Measurements from ENCODE around the gene EIF4E. TPM values are rescaled to one million over a fixed set of nuclear protein-coding genes. Genes with fewer than 3 reads are reported as not detected.
"Not testable (repeated sequence)": the region's sequence is repeated elsewhere in the genome, so short reads cannot be mapped to it uniquely, and the experiment has no call there.

Gene EIF4E
- total and polyA plus RNA-seq, 2 of the 4 experiments (the other 2 are of a cell fraction), result 80.4 to 113 TPM

DNA sequence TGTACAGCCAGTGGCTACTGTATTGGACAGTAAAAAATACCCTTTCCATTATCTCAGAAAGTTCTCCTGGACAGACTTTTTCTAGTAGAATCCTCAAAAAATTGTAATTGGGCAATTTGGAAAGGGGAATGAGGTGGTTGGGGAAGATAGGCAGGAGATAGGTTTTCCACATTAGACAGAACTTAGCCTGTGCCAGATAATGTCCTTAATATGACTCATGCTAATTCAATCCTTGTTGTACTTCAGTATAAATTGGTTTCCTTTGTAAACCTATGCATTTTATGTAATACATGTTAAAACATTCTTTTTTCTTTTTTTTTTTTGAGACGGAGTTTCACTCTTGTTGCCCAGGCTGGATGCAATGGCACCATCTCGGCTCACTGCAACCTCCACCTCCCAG lies 8.9 kb downstream of the EIF4E start:
- no peak overlapping the region for H2BK20ac ChIP-seq (ENCODE audit: low read depth, low read length)
- no peak overlapping the region for H4K91ac ChIP-seq (ENCODE audit: insufficient read depth, low read depth, low read length)
- no peak overlapping the region for H3K18ac ChIP-seq (ENCODE audit: low read depth, low read length)
- no peaks in the 10 kb centered on the region for H3K9me3 ChIP-seq (ENCODE audit: control insufficient read depth, insufficient read depth, low read length)
- peaks cover 0 to 29% of the 10 kb centered on the region in 2 experiments; a peak in 2 of 4 replicates for H3K79me1 ChIP-seq (ENCODE audit: low read depth in 1 of 2, low read length in 2 of 2)
- peaks cover 41% of the 10 kb centered on the region for H4K20me1 ChIP-seq (ENCODE audit: insufficient read depth, low read length)
- in situ Hi-C loops (cut with MboI; ENCODE audit: low sequenced_read_pairs), result no loop called here
- H3K27ac ChIP-seq (ENCODE audit: insufficient read depth, low read length), result peak overlapping the region; percentile 1; the same call in 1 of the 2 replicates
- CTCF ChIA-PET, result no interaction called here
- peak; percentile 79 for DNase-seq
- no peak overlapping the region for H4K8ac ChIP-seq (ENCODE audit: low read depth in 2 of 2, low read length in 2 of 2)
- peaks cover 7% of the 10 kb centered on the region for H3K4me1 ChIP-seq (ENCODE audit: control insufficient read depth, insufficient read depth, low read length)
- no peak overlapping the region for H2BK15ac ChIP-seq (ENCODE audit: low read depth, low read length)
- no peak overlapping the region for H4K5ac ChIP-seq (ENCODE audit: low read depth, low read length)
- no peak overlapping the region for H3K4ac ChIP-seq (ENCODE audit: low read depth, low read length)
- no peak overlapping the region for H3K23ac ChIP-seq (ENCODE audit: low read depth, low read length)
- no peaks in the 10 kb centered on the region for H3K27me3 ChIP-seq (ENCODE audit: control insufficient read depth, insufficient read depth, low read length)
- TF ChIP-seq MAFK (IDR thresholded peaks at IDR 0.05; ENCODE audit: low read depth, low read length), result no peak
- TF ChIP-seq FOS (IDR thresholded peaks at IDR 0.05; ENCODE audit: low read depth, low read length), result 0 out of 2 replicates have a peak, but pooled peaks have one; percentile 44
- intact Hi-C loops (cut with micrococcal nuclease), result loop anchor here (10.0 kb wide), 1 partner anchor 775 kb away; the partner anchor contains the start of gene STPG2
- ATAC-seq (ENCODE audit: low read depth), result peak; percentile 80
- H3K4me2 ChIP-seq (ENCODE audit: low read depth, low read length), result no peak overlapping the region
- no peak overlapping the region for H2BK5ac ChIP-seq (ENCODE audit: low read depth, low read length, poor library complexity, severe bottlenecking)
- H2BK120ac ChIP-seq (ENCODE audit: low read depth, low read length), result no peak overlapping the region
- H2AK9ac ChIP-seq (replicated peaks; ENCODE audit: low read depth, low read length, poor library complexity), result no peak overlapping the region
- dilution Hi-C loops (cut with HindIII; ENCODE audit: low sequenced_read_pairs, unreplicated experiment), result no loop called here
- peaks cover 5% of the 10 kb centered on the region for H3K9me1 ChIP-seq (ENCODE audit: insufficient read depth, low read length)
- no peak overlapping the region for H3K14ac ChIP-seq (replicated peaks; ENCODE audit: low read depth, low read length)
- H3K4me3 ChIP-seq (ENCODE audit: insufficient read depth, low read depth, low read length), result no peak overlapping the region
- BruUV-seq (replicated peaks), result no TSS peak
- peaks cover 3% of the 10 kb centered on the region for H3K36me3 ChIP-seq (ENCODE audit: control insufficient read depth, insufficient read depth, low read length)
- POLR2A ChIA-PET (ENCODE audit: unreplicated experiment), result no interaction called here
- H3K9ac ChIP-seq (ENCODE audit: low read depth, low read length), result no peak overlapping the region
- H3K56ac ChIP-seq (ENCODE audit: extremely low read depth, insufficient read depth, low read length), result no peak overlapping the region
- no CpG with 5 or more reads among the region's 2 CpGs for whole genome bisulfite sequencing, 2 experiments (ENCODE audit: extremely low coverage in 2 of 2, insufficient read length in 1 of 2)
- no peak overlapping the region for H2AK5ac ChIP-seq (ENCODE audit: low read depth, low read length)
- no peak overlapping the region for H2AFZ ChIP-seq (replicated peaks; ENCODE audit: low read length, poor library complexity)

- H3K9me1 ChIP-seq (ENCODE audit: insufficient read depth, low read length); H2AFZ ChIP-seq (replicated peaks; ENCODE audit: low read length, poor library complexity); H3K27me3 ChIP-seq (ENCODE audit: control insufficient read depth, insufficient read depth, low read length); H3K18ac ChIP-seq (ENCODE audit: low read depth, low read length); H2AK9ac ChIP-seq (replicated peaks; ENCODE audit: low read depth, low read length, poor library complexity); H3K27ac ChIP-seq (ENCODE audit: insufficient read depth, low read length); BruUV-seq (replicated peaks); H3K4me3 ChIP-seq (ENCODE audit: insufficient read depth, low read depth, low read length); H2BK120ac ChIP-seq (ENCODE audit: low read depth, low read length); intact Hi-C loops (cut with micrococcal nuclease); H3K23ac ChIP-seq (ENCODE audit: low read depth, low read length); H2AK5ac ChIP-seq (ENCODE audit: low read depth, low read length); H2BK15ac ChIP-seq (ENCODE audit: low read depth, low read length); H3K9me3 ChIP-seq (ENCODE audit: control insufficient read depth, insufficient read depth, low read length); DNase-seq; H4K5ac ChIP-seq (ENCODE audit: low read depth, low read length); H3K9ac ChIP-seq (ENCODE audit: low read depth, low read length); H3K56ac ChIP-seq (ENCODE audit: extremely low read depth, insufficient read depth, low read length); in situ Hi-C loops (cut with MboI; ENCODE audit: low sequenced_read_pairs); H2BK20ac ChIP-seq (ENCODE audit: low read depth, low read length); H3K36me3 ChIP-seq (ENCODE audit: control insufficient read depth, insufficient read depth, low read length); H4K91ac ChIP-seq (ENCODE audit: insufficient read depth, low read depth, low read length); H2BK5ac ChIP-seq (ENCODE audit: low read depth, low read length, poor library complexity, severe bottlenecking); dilution Hi-C loops (cut with HindIII; ENCODE audit: low sequenced_read_pairs, unreplicated experiment); H3K14ac ChIP-seq (replicated peaks; ENCODE audit: low read depth, low read length): not testable (repeated sequence)
- peak overlapping the region; percentile 19; the same call in 1 of the 2 replicates for H3K4me2 ChIP-seq (ENCODE audit: low read depth, low read length)
- peaks cover 67% of the 10 kb centered on the region for H4K20me1 ChIP-seq (ENCODE audit: insufficient read depth, low read length)
- peak overlapping the region in 1 of 2 experiments; percentile 57; a peak in 1 of 4 replicates for H4K8ac ChIP-seq (ENCODE audit: low read depth in 2 of 2, low read length in 2 of 2)
- ATAC-seq (ENCODE audit: low read depth), result peak; percentile 8; the same call in 1 of the 2 replicates
- H3K79me1 ChIP-seq (ENCODE audit: low read depth in 1 of 2, low read length in 2 of 2), result peaks cover 3 to 41% of the 10 kb centered on the region in 2 experiments; a peak in 3 of 4 replicates
- H3K4ac ChIP-seq (ENCODE audit: low read depth, low read length), result 0 out of 2 replicates have a peak overlapping the region, but pooled peaks have one; percentile 3
- H3K4me1 ChIP-seq (ENCODE audit: control insufficient read depth, insufficient read depth, low read length), result peaks cover 19% of the 10 kb centered on the region
- ChIA-PET CTCF (interaction anchor here (0.7 kb wide), 2 partner anchors 127 to 249 kb away, joined by 8 read pairs; no protein-coding TSS in a partner anchor), POLR2A (ENCODE audit: unreplicated experiment) (interaction anchor here (0.7 kb wide), 1 partner anchor 34 kb away, joined by 6 read pairs; no protein-coding TSS in a partner anchor)
- 100% methylated on average over 1 of the region's 8 CpGs; no CpG with 5 or more reads in 1 of the 2 experiments for WGBS, 2 experiments (ENCODE audit: extremely low coverage in 2 of 2, insufficient read length in 1 of 2)
These were observed 18.2 kb downstream of the EIF4E start for GRCh38 chr4:98910728-98911127.

Measured in IMR-90 (cell line).